NCI-H2196 treated with DMSO at 0.1 percent for 48 hours (cell line): ENCODE data around the gene SPP1.
A peak's percentile ranks its signal among the peaks of the same experiment; 100 is the strongest.

ENCODE experiments used
- DNase-seq: peaks from one replicate; lab custom pipeline; 2025; ENCODE audit not compliant: unreplicated experiment; lab: John Stamatoyannopoulos, UW

Gene SPP1

GRCh38 chr4:87953826-87954225 is 21.7 kb upstream of the SPP1 start:
- no peak for DNase-seq

GRCh38 chr4:87956501-87956900 is 19.0 kb upstream of the SPP1 start:
- DNase-seq: no peak

GRCh38 chr4:87957061-87957460 is 18.5 kb upstream of the SPP1 start:
- DNase-seq: no peak

- DNase-seq: no peak
Measured at GRCh38 chr4:87961993-87962392, 13.5 kb upstream of the SPP1 start.

- no peak for DNase-seq
Measured at GRCh38 chr4:87962398-87963146, 12.9 kb upstream of the SPP1 start.

GRCh38 chr4:87965501-87965975 is 10.0 kb upstream of the SPP1 start:
- no peak for DNase-seq

- DNase-seq: no peak
Measured at GRCh38 chr4:87966095-87966496, 9.4 kb upstream of the SPP1 start.

GRCh38 chr4:87967193-87967592 is 8.3 kb upstream of the SPP1 start:
- no peak for DNase-seq

- no peak for DNase-seq
Measured at GRCh38 chr4:87970121-87970520, 5.4 kb upstream of the SPP1 start.

GRCh38 chr4:87971866-87972265 is 3.6 kb upstream of the SPP1 start:
- DNase-seq: no peak

- no peak for DNase-seq
Measured at GRCh38 chr4:87973283-87974169, 2.0 kb upstream of the SPP1 start.

- no peak for DNase-seq
Measured at GRCh38 chr4:87974856-87975462, 555 bp upstream of the SPP1 start.

- no peak for DNase-seq
Measured at GRCh38 chr4:87977521-87978278, 2.2 kb downstream of the SPP1 start.

- no peak for DNase-seq
Measured at GRCh38 chr4:87978681-87979080, 3.2 kb downstream of the SPP1 start.

GRCh38 chr4:87979810-87980209 is 4.3 kb downstream of the SPP1 start:
- DNase-seq: no peak

- no peak for DNase-seq
Measured at GRCh38 chr4:87981486-87981885, 6.0 kb downstream of the SPP1 start.

GRCh38 chr4:87982036-87982435 is 6.5 kb downstream of the SPP1 start:
- no peak for DNase-seq

GRCh38 chr4:87982446-87983010 is 7.0 kb downstream of the SPP1 start:
- DNase-seq: no peak

GRCh38 chr4:87983996-87984395 is 8.5 kb downstream of the SPP1 start:
- DNase-seq: no peak

GRCh38 chr4:87985097-87985886 is 9.8 kb downstream of the SPP1 start:
- peak; percentile 1 for DNase-seq
